PC-9 (cell line): ENCODE data around the gene ZBTB8B.

Experiments used
- EZH2 ChIP-seq: fragments of 200-600 bp; sonication (generic); IDR thresholded peaks from 2 replicates; pipeline ENCODE4 v1.8.0; 2017; ENCODE audit warnings: antibody characterized with exemption, low read depth
- TF ChIP-seq, protein P1 (sequence below): fragments of 200-600 bp; sonication (generic); conservative IDR thresholded peaks from 2 replicates; pipeline ENCODE4 v1.6.1; 2017; ENCODE audit warnings: mixed run types, antibody characterized with exemption, mild to moderate bottlenecking, moderate library complexity

DNA sequence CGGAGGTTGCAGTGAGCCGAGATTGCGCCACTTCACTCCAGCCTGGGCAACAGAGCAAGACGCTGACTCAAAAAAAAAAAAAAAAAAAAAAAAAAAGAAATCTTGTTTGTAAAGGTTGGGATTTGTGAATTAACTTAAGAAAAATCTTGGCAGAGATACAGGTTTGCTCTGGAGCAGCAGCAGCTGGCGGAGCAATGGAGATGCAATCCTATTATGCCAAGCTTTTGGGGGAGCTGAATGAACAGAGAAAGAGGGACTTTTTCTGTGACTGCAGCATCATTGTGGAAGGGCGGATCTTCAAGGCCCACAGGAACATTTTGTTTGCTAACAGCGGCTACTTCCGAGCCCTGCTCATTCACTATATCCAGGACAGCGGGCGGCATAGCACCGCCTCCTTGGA is 5.6 kb downstream of the ZBTB8B start:
- TF ChIP-seq, protein P1, sequence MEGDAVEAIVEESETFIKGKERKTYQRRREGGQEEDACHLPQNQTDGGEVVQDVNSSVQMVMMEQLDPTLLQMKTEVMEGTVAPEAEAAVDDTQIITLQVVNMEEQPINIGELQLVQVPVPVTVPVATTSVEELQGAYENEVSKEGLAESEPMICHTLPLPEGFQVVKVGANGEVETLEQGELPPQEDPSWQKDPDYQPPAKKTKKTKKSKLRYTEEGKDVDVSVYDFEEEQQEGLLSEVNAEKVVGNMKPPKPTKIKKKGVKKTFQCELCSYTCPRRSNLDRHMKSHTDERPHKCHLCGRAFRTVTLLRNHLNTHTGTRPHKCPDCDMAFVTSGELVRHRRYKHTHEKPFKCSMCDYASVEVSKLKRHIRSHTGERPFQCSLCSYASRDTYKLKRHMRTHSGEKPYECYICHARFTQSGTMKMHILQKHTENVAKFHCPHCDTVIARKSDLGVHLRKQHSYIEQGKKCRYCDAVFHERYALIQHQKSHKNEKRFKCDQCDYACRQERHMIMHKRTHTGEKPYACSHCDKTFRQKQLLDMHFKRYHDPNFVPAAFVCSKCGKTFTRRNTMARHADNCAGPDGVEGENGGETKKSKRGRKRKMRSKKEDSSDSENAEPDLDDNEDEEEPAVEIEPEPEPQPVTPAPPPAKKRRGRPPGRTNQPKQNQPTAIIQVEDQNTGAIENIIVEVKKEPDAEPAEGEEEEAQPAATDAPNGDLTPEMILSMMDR: no peak
- no peak for TF ChIP-seq EZH2
